Activated CD8-positive, alpha-beta memory T cell treated with anti-CD3 and anti-CD28 coated beads, Interleukin-2, amount 50 U/mL, for 24 hours (primary cell): Measurements from ENCODE around the gene IL5.
"Not testable (repeated sequence)": the region's sequence is repeated elsewhere in the genome, so short reads cannot be mapped to it uniquely, and the experiment has no call there.

Source experiments
- DNase-seq: peaks from one replicate; pipeline ENCODE4 v3.0.0-alpha.2; 2020; ENCODE audit errors: extremely low read depth

IL5 gene

GRCh38 chr5:132543472-132544201, at the start of gene IL5:
Gene IL5, minus strand, starts transcription at chr5:132543522. Its CDS starts 44 bp downstream, at chr5:132543478.
- no peak for DNase-seq

GRCh38 chr5:132592521-132592920, 49.2 kb upstream of the IL5 start:
- no peak for DNase-seq

GRCh38 chr5:132591145-132591544, 47.8 kb upstream of the IL5 start:
- no peak for DNase-seq

GRCh38 chr5:132589467-132589866, 46.1 kb upstream of the IL5 start:
- DNase-seq = no peak

GRCh38 chr5:132586063-132586462, 42.7 kb upstream of the IL5 start:
- no peak for DNase-seq

GRCh38 chr5:132584560-132584959, 41.2 kb upstream of the IL5 start:
- not testable (repeated sequence) for DNase-seq

GRCh38 chr5:132576123-132576522, 32.8 kb upstream of the IL5 start:
- DNase-seq = no peak

GRCh38 chr5:132566657-132567056, 23.3 kb upstream of the IL5 start:
- no peak for DNase-seq

GRCh38 chr5:132564555-132564954, 21.2 kb upstream of the IL5 start:
- DNase-seq = not testable (repeated sequence)

- no peak for DNase-seq
These were observed 18.3 kb upstream of the IL5 start for GRCh38 chr5:132561601-132562000.

GRCh38 chr5:132559383-132560060, 16.2 kb upstream of the IL5 start:
- no peak for DNase-seq

- DNase-seq = no peak
These were observed 14.3 kb upstream of the IL5 start for GRCh38 chr5:132557478-132558172.

- peak; percentile 84 for DNase-seq
These were observed 13.6 kb upstream of the IL5 start, which contains the start of gene RAD50 for GRCh38 chr5:132556763-132557477. Gene RAD50, plus strand, starts transcription at chr5:132556977. Its CDS starts 348 bp downstream, at chr5:132557325.

- DNase-seq = no peak
These were observed 12.9 kb upstream of the IL5 start for GRCh38 chr5:132556153-132556762.

- DNase-seq = no peak
These were observed 6.3 kb upstream of the IL5 start for GRCh38 chr5:132549576-132549975.

- not testable (repeated sequence) for DNase-seq
These were observed 5.5 kb upstream of the IL5 start for GRCh38 chr5:132548834-132549233.

- DNase-seq = no peak
These were observed 3.9 kb upstream of the IL5 start for GRCh38 chr5:132547269-132547668.

- DNase-seq = no peak
These were observed 2.8 kb upstream of the IL5 start for GRCh38 chr5:132546108-132546507.

- no peak for DNase-seq
These were observed 2.6 kb downstream of the IL5 start for GRCh38 chr5:132540764-132541163.

GRCh38 chr5:132540149-132540548, 3.2 kb downstream of the IL5 start:
- DNase-seq = no peak

GRCh38 chr5:132539716-132540115, 3.6 kb downstream of the IL5 start:
- no peak for DNase-seq

- no peak for DNase-seq
These were observed 12.4 kb downstream of the IL5 start for GRCh38 chr5:132530946-132531345.
